Left lung (tissue), 10 donors: ENCODE results near the gene ANXA6. TPM values are rescaled to one million over a fixed set of nuclear protein-coding genes. Genes with fewer than 3 reads are reported as not detected.

Experiments used
- ATAC-seq: fragments of 200-7000 bp; cut with Tn5 transposase; one replicate; pipeline ENCODE4 v1.9.1; 2020; ENCODE audit warnings: moderate library complexity
- DNase-seq, 4 donors: peaks; one replicate each; pipeline ENCODE4 v3.0.0-alpha.2; 2013 to 2020
- H3K27ac ChIP-seq, 2 donors: fragments of 200-600 bp; sonication (generic) in 1 of 2; one replicate each; pipeline versions ENCODE4 v1.5.0 to v1.8.0; 2020 to 2021
- H3K27me3 ChIP-seq, 2 donors: fragments of 200-600 bp; sonication (generic) in 1 of 2; one replicate each; pipeline versions ENCODE4 v1.5.0 to v1.8.0; 2020 to 2021
- H3K36me3 ChIP-seq, 2 donors: fragments of 200-600 bp; sonication (generic) in 1 of 2; one replicate each; pipeline versions ENCODE4 v1.5.0 to v1.8.0; 2020 to 2021
- H3K4me1 ChIP-seq, 2 donors: fragments of 200-600 bp; one replicate each; pipeline ENCODE4 v1.8.0; 2021
- H3K4me3 ChIP-seq, 2 donors: fragments of 200-600 bp; sonication (generic) in 1 of 2; one replicate each; pipeline versions ENCODE4 v1.5.0 to v1.8.0; 2020 to 2021; ENCODE audit warnings: mild to moderate bottlenecking in 1 of 2
- H3K9me3 ChIP-seq, 2 donors: fragments of 200-600 bp; sonication (generic) in 1 of 2; one replicate each; pipeline versions ENCODE4 v1.5.0 to v1.8.0; 2020 to 2021
- CTCF ChIP-seq, 2 donors: fragments of 200-600 bp; sonication (generic) in 1 of 2; IDR thresholded peaks; one replicate each; pipeline versions ENCODE4 v1.5.0 to v1.8.0; 2021; ENCODE audit warnings: antibody characterized with exemption in 2 of 2
- intact Hi-C, 2 donors: fragments of 100-400 bp; cut with DNase I; formaldehyde crosslinking; loops; one replicate each; pipeline versions ENCODE4 v1.11.2 to v1.14.2; 2022
- polyA plus RNA-seq, 6 donors: library from polyadenylated mRNA; unstranded; fragments of 120-200 nt; gene quantifications; one replicate each; pipeline ENCODE4 v1.2.1, GENCODE V29; 2013; ENCODE audit not compliant: insufficient read length in 6 of 6
- total RNA-seq, 2 donors: library from RNA; stranded (reverse); fragmentation: NEBNext Ultra II Directional; extraction: Animal tissue kit (Norgen Biotek cat#: 25700); gene quantifications; one replicate each; pipeline ENCODE4 v1.2.1, GENCODE V29; 2021
- donor health status: DM: no; HTN: yes; CAD: no.
- donor health status: DM: no; HTN: no; CAD: no.

ANXA6 gene
- total and polyA plus RNA-seq, 8 donors: 188 to 303 (median 291) TPM

- DNase-seq: peak in 3 of 4 donors; percentile 61 to 95 (median 79)
- peak; percentile 60 to 86 for TF ChIP-seq CTCF (IDR thresholded peaks at IDR 0.05)
- Histone ChIP-seq H3K27me3 (no peaks in the 10 kb centered on the region), H3K27ac (peak overlapping the region in 1 of 2 donors; percentile 74), H3K4me3 (no peak overlapping the region), H3K4me1 (peaks cover 0 to 34% of the 10 kb centered on the region in 2 donors), H3K36me3 (peaks cover 0 to 85% of the 10 kb centered on the region in 2 donors), H3K9me3 (no peaks in the 10 kb centered on the region)
- intact Hi-C loops: loop anchor here in 1 of 2 donors (5.0 kb wide), 1 partner anchor 36 kb away; no protein-coding TSS in a partner anchor
- peak; percentile 79 for ATAC-seq
Observed at GRCh38 chr5:151126199-151126645, 31.4 kb downstream of the ANXA6 start.

GRCh38 chr5:151125421-151125820 is 32.2 kb downstream of the ANXA6 start:
- intact Hi-C loops: loop anchor here in 1 of 2 donors (5.0 kb wide), 1 partner anchor 37 kb away; no protein-coding TSS in a partner anchor
- Histone ChIP-seq H3K4me1 (peaks cover 0 to 29% of the 10 kb centered on the region in 2 donors), H3K4me3 (no peak overlapping the region), H3K9me3 (no peaks in the 10 kb centered on the region), H3K27me3 (no peaks in the 10 kb centered on the region), H3K27ac (peak overlapping the region in 1 of 2 donors; percentile 74), H3K36me3 (peaks cover 0 to 85% of the 10 kb centered on the region in 2 donors)
- TF ChIP-seq CTCF (IDR thresholded peaks at IDR 0.05): no peak
- ATAC-seq: peak; percentile 31
- no peak for DNase-seq

- DNase-seq (no peak), ATAC-seq (no peak)
- intact Hi-C loops: no loop called here
- H3K9me3 ChIP-seq: no peaks in the 10 kb centered on the region
- peaks cover 0 to 29% of the 10 kb centered on the region in 2 donors for H3K4me1 ChIP-seq
- no peak for TF ChIP-seq CTCF (IDR thresholded peaks at IDR 0.05)
- no peak overlapping the region for H3K27ac ChIP-seq
- peaks cover 0 to 85% of the 10 kb centered on the region in 2 donors for H3K36me3 ChIP-seq
- no peaks in the 10 kb centered on the region for H3K27me3 ChIP-seq
- H3K4me3 ChIP-seq: no peak overlapping the region
Observed at GRCh38 chr5:151123897-151124751, 33.5 kb downstream of the ANXA6 start.

- Histone ChIP-seq H3K36me3 (peaks cover 0 to 85% of the 10 kb centered on the region in 2 donors), H3K9me3 (no peaks in the 10 kb centered on the region), H3K4me1 (peaks cover 0 to 29% of the 10 kb centered on the region in 2 donors), H3K27ac (no peak overlapping the region), H3K27me3 (no peaks in the 10 kb centered on the region), H3K4me3 (no peak overlapping the region)
- ATAC-seq (no peak), DNase-seq (no peak)
- no peak for TF ChIP-seq CTCF (IDR thresholded peaks at IDR 0.05)
- intact Hi-C loops: no loop called here
Observed at GRCh38 chr5:151122828-151123227, 34.8 kb downstream of the ANXA6 start.

GRCh38 chr5:151121665-151122064 is 35.9 kb downstream of the ANXA6 start:
- Histone ChIP-seq H3K36me3 (peaks cover 0 to 85% of the 10 kb centered on the region in 2 donors), H3K4me1 (peaks cover 0 to 27% of the 10 kb centered on the region in 2 donors), H3K27ac (no peak overlapping the region), H3K9me3 (no peaks in the 10 kb centered on the region), H3K4me3 (no peak overlapping the region), H3K27me3 (no peaks in the 10 kb centered on the region)
- intact Hi-C loops: no loop called here
- DNase-seq (peak in 2 of 4 donors; percentile 55 to 80), ATAC-seq (no peak)
- no peak for TF ChIP-seq CTCF (IDR thresholded peaks at IDR 0.05)
